Activated T-cell treated with anti-CD3 and anti-CD28 coated beads for 24 hours (primary cell): ENCODE measurements around the gene CLDN24.

Experiments
- DNase-seq: peaks from one replicate; pipeline ENCODE4 v3.0.0-alpha.2; 2020; ENCODE audit warnings: low read depth

The CLDN24 gene

DNA sequence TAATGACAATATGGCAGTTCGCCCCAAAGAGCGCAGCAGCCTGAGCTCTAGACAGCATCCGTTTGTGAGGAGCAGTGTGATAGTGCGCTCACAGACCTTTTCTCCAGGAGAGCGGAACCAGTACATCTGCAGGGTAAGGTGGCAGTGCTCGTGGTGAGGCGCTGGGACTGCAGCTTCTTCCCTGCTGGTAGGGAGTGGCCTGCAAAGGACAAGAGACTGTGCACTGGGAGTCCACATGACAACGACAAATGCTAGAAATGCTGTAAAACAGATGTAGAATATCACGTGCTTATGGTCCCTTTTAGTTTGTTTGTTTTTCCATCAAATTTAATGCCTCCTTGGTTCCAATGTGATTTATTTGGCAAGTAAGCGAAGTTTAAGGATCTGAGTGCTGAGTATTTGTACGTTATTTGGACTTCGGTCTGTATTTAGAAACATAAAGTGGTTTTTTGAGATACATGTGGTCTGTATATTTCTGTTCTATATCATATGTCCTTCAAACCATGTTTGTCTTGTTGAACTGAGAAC is 37.9 kb downstream of the CLDN24 start:
- DNase-seq = no peak

DNA sequence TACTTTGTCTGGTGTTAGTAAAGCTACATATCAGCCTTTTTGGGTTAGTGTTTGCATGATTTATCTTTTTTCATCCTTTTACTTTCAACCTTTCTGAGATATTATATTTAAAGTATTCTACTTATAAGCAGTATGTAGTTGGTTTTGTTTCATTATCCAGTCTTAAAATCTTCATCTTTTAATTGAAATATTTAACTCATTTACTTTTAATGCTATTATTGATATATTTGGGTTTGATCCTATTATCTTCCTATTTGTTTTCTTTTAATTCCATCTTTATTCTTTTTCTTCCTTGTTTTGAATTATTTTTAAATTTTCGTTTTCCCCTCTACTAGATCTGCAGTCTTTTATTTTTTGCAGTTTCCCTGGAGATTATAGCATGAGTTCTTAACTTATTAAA is 46.1 kb downstream of the CLDN24 start:
- DNase-seq = no peak

DNA sequence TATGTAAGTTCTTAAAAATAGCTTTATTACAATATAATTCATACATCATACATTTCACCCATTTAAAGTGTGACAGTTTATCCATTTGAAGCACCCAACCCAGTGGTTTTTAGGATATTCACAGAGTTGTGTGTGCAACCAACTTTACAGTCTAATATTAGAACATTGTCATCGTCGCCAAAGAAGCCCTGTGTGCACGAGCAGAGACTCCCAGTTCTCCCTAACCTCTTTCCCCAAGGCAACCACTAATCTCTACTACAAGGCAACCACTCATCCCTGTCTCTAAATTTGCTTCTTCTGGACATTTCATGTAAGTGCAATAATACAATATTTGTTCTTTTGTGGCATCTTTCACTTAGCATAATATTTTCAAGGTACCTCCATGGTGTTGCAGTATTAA is 49.8 kb downstream of the CLDN24 start:
- DNase-seq = no peak
